Measurements from ENCODE around the gene REXO1. TPM values are rescaled to one million over a fixed set of nuclear protein-coding genes. Genes with fewer than 3 reads are reported as not detected.

REXO1 gene
- total and polyA plus RNA-seq, 2 of the 8 experiments (the other 6 are each of a cell fraction or from before 2014, with no cell fraction given), result 42.4 to 44.3 TPM

DNA sequence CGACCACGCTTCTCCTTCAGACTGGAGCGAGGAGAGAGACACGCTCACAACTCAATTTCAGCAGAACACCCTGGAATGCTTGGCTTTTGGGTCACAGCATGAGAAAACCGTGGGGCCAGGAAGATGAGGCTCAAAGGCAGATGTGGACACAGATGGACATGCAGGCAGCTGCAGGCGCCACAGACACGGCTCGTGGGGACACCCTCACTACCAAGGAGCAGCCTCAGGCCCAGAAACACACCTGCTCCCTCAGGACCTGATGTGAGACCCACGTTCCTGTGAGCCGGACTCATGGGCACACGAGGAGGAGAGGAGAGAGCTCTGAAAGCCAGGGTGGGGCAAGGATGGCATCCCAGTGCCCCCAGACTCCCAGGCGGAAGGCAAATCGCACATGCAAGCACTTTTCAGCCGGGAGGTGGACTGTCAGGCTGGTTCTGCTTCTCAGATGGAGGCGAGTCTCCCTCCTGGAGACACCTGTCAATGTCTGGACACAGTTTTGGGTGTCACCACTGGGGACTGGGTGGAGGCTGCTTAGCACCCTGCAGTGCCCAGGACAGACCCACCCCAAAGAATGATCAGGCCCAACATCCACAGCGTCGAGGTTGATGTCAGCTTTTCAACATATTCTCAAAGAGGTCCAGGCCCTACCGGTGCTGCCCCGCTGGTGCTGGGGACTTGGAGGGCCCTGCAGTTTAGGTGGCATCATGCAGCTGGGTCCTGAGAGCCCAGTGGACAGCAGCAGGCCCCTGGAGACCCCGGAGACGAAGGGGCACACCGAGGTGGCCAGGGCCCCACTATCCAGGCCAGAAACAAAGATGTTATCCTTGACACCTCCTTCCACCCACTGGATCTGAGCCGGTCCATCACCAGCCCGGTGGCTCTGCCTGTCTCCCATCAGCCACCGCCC lies 34.8 kb upstream of the REXO1 start (continued):
- TF ChIP-seq CREB1 (IDR thresholded peaks at IDR 0.05), result no peak
- no peak for TF ChIP-seq SIN3A (conservative IDR thresholded peaks at IDR 0.05 in 1 of 2, IDR thresholded peaks at IDR 0.05 in 1 of 2; ENCODE audit: low read depth in 1 of 2, low read length in 2 of 2)
- TF ChIP-seq POU5F1 (IDR thresholded peaks at IDR 0.05; ENCODE audit: low read depth, low read length), result no peak
- TF ChIP-seq, protein P1, sequence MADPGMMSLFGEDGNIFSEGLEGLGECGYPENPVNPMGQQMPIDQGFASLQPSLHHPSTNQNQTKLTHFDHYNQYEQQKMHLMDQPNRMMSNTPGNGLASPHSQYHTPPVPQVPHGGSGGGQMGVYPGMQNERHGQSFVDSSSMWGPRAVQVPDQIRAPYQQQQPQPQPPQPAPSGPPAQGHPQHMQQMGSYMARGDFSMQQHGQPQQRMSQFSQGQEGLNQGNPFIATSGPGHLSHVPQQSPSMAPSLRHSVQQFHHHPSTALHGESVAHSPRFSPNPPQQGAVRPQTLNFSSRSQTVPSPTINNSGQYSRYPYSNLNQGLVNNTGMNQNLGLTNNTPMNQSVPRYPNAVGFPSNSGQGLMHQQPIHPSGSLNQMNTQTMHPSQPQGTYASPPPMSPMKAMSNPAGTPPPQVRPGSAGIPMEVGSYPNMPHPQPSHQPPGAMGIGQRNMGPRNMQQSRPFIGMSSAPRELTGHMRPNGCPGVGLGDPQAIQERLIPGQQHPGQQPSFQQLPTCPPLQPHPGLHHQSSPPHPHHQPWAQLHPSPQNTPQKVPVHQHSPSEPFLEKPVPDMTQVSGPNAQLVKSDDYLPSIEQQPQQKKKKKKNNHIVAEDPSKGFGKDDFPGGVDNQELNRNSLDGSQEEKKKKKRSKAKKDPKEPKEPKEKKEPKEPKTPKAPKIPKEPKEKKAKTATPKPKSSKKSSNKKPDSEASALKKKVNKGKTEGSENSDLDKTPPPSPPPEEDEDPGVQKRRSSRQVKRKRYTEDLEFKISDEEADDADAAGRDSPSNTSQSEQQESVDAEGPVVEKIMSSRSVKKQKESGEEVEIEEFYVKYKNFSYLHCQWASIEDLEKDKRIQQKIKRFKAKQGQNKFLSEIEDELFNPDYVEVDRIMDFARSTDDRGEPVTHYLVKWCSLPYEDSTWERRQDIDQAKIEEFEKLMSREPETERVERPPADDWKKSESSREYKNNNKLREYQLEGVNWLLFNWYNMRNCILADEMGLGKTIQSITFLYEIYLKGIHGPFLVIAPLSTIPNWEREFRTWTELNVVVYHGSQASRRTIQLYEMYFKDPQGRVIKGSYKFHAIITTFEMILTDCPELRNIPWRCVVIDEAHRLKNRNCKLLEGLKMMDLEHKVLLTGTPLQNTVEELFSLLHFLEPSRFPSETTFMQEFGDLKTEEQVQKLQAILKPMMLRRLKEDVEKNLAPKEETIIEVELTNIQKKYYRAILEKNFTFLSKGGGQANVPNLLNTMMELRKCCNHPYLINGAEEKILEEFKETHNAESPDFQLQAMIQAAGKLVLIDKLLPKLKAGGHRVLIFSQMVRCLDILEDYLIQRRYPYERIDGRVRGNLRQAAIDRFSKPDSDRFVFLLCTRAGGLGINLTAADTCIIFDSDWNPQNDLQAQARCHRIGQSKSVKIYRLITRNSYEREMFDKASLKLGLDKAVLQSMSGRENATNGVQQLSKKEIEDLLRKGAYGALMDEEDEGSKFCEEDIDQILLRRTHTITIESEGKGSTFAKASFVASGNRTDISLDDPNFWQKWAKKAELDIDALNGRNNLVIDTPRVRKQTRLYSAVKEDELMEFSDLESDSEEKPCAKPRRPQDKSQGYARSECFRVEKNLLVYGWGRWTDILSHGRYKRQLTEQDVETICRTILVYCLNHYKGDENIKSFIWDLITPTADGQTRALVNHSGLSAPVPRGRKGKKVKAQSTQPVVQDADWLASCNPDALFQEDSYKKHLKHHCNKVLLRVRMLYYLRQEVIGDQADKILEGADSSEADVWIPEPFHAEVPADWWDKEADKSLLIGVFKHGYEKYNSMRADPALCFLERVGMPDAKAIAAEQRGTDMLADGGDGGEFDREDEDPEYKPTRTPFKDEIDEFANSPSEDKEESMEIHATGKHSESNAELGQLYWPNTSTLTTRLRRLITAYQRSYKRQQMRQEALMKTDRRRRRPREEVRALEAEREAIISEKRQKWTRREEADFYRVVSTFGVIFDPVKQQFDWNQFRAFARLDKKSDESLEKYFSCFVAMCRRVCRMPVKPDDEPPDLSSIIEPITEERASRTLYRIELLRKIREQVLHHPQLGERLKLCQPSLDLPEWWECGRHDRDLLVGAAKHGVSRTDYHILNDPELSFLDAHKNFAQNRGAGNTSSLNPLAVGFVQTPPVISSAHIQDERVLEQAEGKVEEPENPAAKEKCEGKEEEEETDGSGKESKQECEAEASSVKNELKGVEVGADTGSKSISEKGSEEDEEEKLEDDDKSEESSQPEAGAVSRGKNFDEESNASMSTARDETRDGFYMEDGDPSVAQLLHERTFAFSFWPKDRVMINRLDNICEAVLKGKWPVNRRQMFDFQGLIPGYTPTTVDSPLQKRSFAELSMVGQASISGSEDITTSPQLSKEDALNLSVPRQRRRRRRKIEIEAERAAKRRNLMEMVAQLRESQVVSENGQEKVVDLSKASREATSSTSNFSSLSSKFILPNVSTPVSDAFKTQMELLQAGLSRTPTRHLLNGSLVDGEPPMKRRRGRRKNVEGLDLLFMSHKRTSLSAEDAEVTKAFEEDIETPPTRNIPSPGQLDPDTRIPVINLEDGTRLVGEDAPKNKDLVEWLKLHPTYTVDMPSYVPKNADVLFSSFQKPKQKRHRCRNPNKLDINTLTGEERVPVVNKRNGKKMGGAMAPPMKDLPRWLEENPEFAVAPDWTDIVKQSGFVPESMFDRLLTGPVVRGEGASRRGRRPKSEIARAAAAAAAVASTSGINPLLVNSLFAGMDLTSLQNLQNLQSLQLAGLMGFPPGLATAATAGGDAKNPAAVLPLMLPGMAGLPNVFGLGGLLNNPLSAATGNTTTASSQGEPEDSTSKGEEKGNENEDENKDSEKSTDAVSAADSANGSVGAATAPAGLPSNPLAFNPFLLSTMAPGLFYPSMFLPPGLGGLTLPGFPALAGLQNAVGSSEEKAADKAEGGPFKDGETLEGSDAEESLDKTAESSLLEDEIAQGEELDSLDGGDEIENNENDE (IDR thresholded peaks at IDR 0.05; ENCODE audit: insufficient replicate concordance, low read length), result no peak
- TF ChIP-seq ASH2L (IDR thresholded peaks at IDR 0.05; ENCODE audit: low read length), result no peak
- TF ChIP-seq, protein P2, sequence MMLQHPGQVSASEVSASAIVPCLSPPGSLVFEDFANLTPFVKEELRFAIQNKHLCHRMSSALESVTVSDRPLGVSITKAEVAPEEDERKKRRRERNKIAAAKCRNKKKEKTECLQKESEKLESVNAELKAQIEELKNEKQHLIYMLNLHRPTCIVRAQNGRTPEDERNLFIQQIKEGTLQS (IDR thresholded peaks at IDR 0.05; ENCODE audit: insufficient read depth, low read depth, low read length), result no peak
- TF ChIP-seq SRF (IDR thresholded peaks at IDR 0.05; ENCODE audit: low read depth, low read length), result no peak

Measured in H1 (cell line).